SK-N-SH treated with all-trans-retinoic acid at 6 μM for 48 hours (cell line): ENCODE data around the gene GAL.

Source experiments
- ATAC-seq: fragments of 200-7000 bp; cut with Tn5 transposase; 3 replicates; pipeline ENCODE4 v1.9.1; 2020; ENCODE audit warnings: mild to moderate bottlenecking, moderate library complexity
- ARNTL ChIP-seq: fragments of 450-650 bp; formaldehyde crosslinking; IDR thresholded peaks from 2 replicates; pipeline ENCODE4 v1.5.0; 2020; ENCODE audit warnings: low read depth, mild to moderate bottlenecking, moderate library complexity, borderline replicate concordance
- BACH2 ChIP-seq: fragments of 250-450 bp; sonication (Bioruptor Pico); IDR thresholded peaks from 2 replicates; pipeline ENCODE4 v1.9.0; 2021; ENCODE audit warnings: mild to moderate bottlenecking, borderline replicate concordance
- CREB5 ChIP-seq: fragments of 250-450 bp; sonication (Bioruptor Pico); IDR thresholded peaks from 2 replicates; pipeline ENCODE4 v1.5.1; 2020; ENCODE audit warnings: low read depth, mild to moderate bottlenecking, moderate library complexity
- CSRNP3 ChIP-seq: fragments of 250-450 bp; sonication (Bioruptor Pico); IDR thresholded peaks from 2 replicates; pipeline ENCODE4 v1.5.1; 2021; ENCODE audit warnings: mild to moderate bottlenecking, moderate library complexity
- ISL1 ChIP-seq: fragments of 250-450 bp; sonication (Bioruptor Pico); IDR thresholded peaks from 2 replicates; pipeline ENCODE4 v2.1.2; 2022; ENCODE audit warnings: mild to moderate bottlenecking, moderate library complexity
- OSR1 ChIP-seq: fragments of 250-450 bp; sonication (Bioruptor Pico); IDR thresholded peaks from 2 replicates; pipeline ENCODE4 v1.8.0; 2022; ENCODE audit warnings: moderate library complexity, mild to moderate bottlenecking, inconsistent platforms
- PATZ1 ChIP-seq: fragments of 250-450 bp; sonication (Bioruptor Pico); IDR thresholded peaks from 2 replicates; pipeline ENCODE4 v1.8.0; 2020; ENCODE audit warnings: mild to moderate bottlenecking, moderate library complexity, borderline replicate concordance
- POU6F1 ChIP-seq: fragments of 250-450 bp; sonication (Bioruptor Pico); IDR thresholded peaks from 2 replicates; pipeline ENCODE4 v1.8.0; 2021; ENCODE audit warnings: low read depth, mild to moderate bottlenecking, moderate library complexity, borderline replicate concordance
- RARB ChIP-seq: fragments of 250-450 bp; sonication (Bioruptor Pico); IDR thresholded peaks from 2 replicates; pipeline ENCODE4 v1.8.0; 2021; ENCODE audit warnings: mild to moderate bottlenecking, moderate library complexity
- SNAI2 ChIP-seq: fragments of 250-450 bp; sonication (Bioruptor Pico); IDR thresholded peaks from 2 replicates; pipeline ENCODE4 v1.5.0; 2020; ENCODE audit warnings: mild to moderate bottlenecking, moderate library complexity
- TCF4 ChIP-seq: fragments of 250-450 bp; sonication (Bioruptor Pico); IDR thresholded peaks from 2 replicates; pipeline ENCODE4 v1.8.0; 2021; ENCODE audit warnings: mild to moderate bottlenecking, moderate library complexity, borderline replicate concordance
- TOX ChIP-seq: fragments of 250-450 bp; sonication (Bioruptor Pico); IDR thresholded peaks from 2 replicates; pipeline ENCODE4 v1.8.0; 2021; ENCODE audit warnings: mild to moderate bottlenecking, moderate library complexity, borderline replicate concordance
- TSHZ2 ChIP-seq: fragments of 250-450 bp; sonication (Bioruptor Pico); IDR thresholded peaks from 2 replicates; pipeline ENCODE4 v1.5.0; 2020; ENCODE audit warnings: mild to moderate bottlenecking, moderate library complexity
- ZC3H10 ChIP-seq: fragments of 250-450 bp; sonication (Bioruptor Pico); IDR thresholded peaks from 2 replicates; pipeline ENCODE4 v1.5.1; 2021; ENCODE audit warnings: mild to moderate bottlenecking, moderate library complexity
- ZFP30 ChIP-seq: fragments of 450-650 bp; formaldehyde crosslinking; IDR thresholded peaks from 2 replicates; pipeline ENCODE4 v1.5.0; 2022; ENCODE audit warnings: mild to moderate bottlenecking, moderate library complexity
- ZNF565 ChIP-seq: fragments of 450-650 bp; formaldehyde crosslinking; conservative IDR thresholded peaks from 2 replicates; pipeline ENCODE4 v1.5.0; 2020; ENCODE audit warnings: low read depth, mild to moderate bottlenecking, moderate library complexity
- ZNF70 ChIP-seq: fragments of 450-650 bp; formaldehyde crosslinking; IDR thresholded peaks from 2 replicates; pipeline ENCODE4 v1.5.0; 2020; ENCODE audit warnings: mild to moderate bottlenecking, moderate library complexity
- ZNF8 ChIP-seq: fragments of 450-650 bp; formaldehyde crosslinking; IDR thresholded peaks from 2 replicates; pipeline ENCODE4 v1.5.0; 2020; ENCODE audit warnings: mild to moderate bottlenecking, moderate library complexity

Gene GAL

GRCh38 chr11:68667511-68668500 lies 16.5 kb upstream of the GAL start:
- ATAC-seq, result no peak; the same call in 2 of the 3 replicates
- TF ChIP-seq ISL1 (CRISPR knock-in tag) (no peak), POU6F1 (CRISPR knock-in tag) (no peak), ZNF565 (CRISPR knock-in tag) (no peak), TCF4 (no peak), ZC3H10 (CRISPR knock-in tag) (no peak), SNAI2 (no peak), TOX (CRISPR knock-in tag) (no peak), RARB (no peak), BACH2 (CRISPR knock-in tag) (no peak), OSR1 (CRISPR knock-in tag) (no peak), CSRNP3 (CRISPR knock-in tag) (no peak)
- TF ChIP-seq, all 23 proteins: peak for 0

GRCh38 chr11:68669301-68670090 lies 14.8 kb upstream of the GAL start:
- no peak for TF ChIP-seq CSRNP3 (CRISPR knock-in tag)
- ATAC-seq, result no peak

GRCh38 chr11:68670208-68670992 lies 13.9 kb upstream of the GAL start:
- TF ChIP-seq ZNF70 (CRISPR knock-in tag), result no peak
- TF ChIP-seq TSHZ2 (CRISPR knock-in tag), result no peak
- no peak for TF ChIP-seq ZC3H10 (CRISPR knock-in tag)
- TF ChIP-seq CREB5 (CRISPR knock-in tag), result no peak
- TF ChIP-seq TCF4, result no peak
- no peak for TF ChIP-seq ZFP30 (CRISPR knock-in tag)
- TF ChIP-seq ARNTL (CRISPR knock-in tag), result no peak
- TF ChIP-seq POU6F1 (CRISPR knock-in tag), result no peak
- TF ChIP-seq ZNF565 (CRISPR knock-in tag), result no peak
- TF ChIP-seq PATZ1 (CRISPR knock-in tag), result no peak
- no peak for TF ChIP-seq ISL1 (CRISPR knock-in tag)
- no peak for TF ChIP-seq ZNF8 (CRISPR knock-in tag)
- no peak for TF ChIP-seq CSRNP3 (CRISPR knock-in tag)
- no peak for TF ChIP-seq BACH2 (CRISPR knock-in tag)
- ATAC-seq, result no peak
